NB4 (cell line): ENCODE results near the gene STARD13.

Experiments
- DNase-seq: peaks from one replicate; pipeline ENCODE4 v3.0.0; 2010; ENCODE audit warnings: low read depth
- H3K4me3 ChIP-seq: one replicate; pipeline ENCODE4 v1.5.1; 2011; ENCODE audit warnings: mild to moderate bottlenecking, low read depth, low read length, moderate library complexity
- MYC ChIP-seq: IDR thresholded peaks from 2 replicates; pipeline ENCODE4 v1.6.1; 2011; ENCODE audit warnings: low read depth, low read length
- POLR2A ChIP-seq: IDR thresholded peaks from 2 replicates; pipeline ENCODE4 v1.6.1; 2011; ENCODE audit warnings: mild to moderate bottlenecking; ENCODE audit not compliant: insufficient read length; ENCODE audit errors: extremely low read depth
- TF ChIP-seq, protein P1 (sequence below): IDR thresholded peaks from one replicate; pipeline ENCODE4 v1.5.1; 2012; ENCODE audit warnings: low read depth, low read length
- TF ChIP-seq, protein P2 (sequence below): IDR thresholded peaks from 2 replicates; pipeline ENCODE4 v1.6.1; 2011; ENCODE audit warnings: low read depth, low read length

The STARD13 gene

DNA sequence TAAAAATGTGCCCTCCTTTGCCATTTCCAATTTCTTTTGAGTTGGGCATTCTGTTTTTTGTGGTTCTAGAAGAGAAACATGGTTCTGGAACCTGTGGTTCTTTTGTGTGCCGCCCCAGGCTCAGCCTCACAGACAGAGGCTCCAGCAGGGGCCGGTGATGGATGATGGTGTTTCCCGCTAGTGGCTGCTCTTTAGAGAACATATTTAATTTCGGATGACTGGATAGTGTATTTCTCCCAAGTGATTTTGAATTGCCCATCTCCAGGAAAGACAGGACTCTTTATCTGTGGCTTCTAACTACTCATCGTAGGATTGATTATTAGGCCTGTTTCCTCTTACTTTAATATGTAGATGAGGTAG lies 194.2 kb downstream of the STARD13 start:
- no peak for DNase-seq
- no peak for TF ChIP-seq MYC
- no peak for TF ChIP-seq POLR2A
- TF ChIP-seq, protein P1, sequence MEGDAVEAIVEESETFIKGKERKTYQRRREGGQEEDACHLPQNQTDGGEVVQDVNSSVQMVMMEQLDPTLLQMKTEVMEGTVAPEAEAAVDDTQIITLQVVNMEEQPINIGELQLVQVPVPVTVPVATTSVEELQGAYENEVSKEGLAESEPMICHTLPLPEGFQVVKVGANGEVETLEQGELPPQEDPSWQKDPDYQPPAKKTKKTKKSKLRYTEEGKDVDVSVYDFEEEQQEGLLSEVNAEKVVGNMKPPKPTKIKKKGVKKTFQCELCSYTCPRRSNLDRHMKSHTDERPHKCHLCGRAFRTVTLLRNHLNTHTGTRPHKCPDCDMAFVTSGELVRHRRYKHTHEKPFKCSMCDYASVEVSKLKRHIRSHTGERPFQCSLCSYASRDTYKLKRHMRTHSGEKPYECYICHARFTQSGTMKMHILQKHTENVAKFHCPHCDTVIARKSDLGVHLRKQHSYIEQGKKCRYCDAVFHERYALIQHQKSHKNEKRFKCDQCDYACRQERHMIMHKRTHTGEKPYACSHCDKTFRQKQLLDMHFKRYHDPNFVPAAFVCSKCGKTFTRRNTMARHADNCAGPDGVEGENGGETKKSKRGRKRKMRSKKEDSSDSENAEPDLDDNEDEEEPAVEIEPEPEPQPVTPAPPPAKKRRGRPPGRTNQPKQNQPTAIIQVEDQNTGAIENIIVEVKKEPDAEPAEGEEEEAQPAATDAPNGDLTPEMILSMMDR = no peak
- TF ChIP-seq, protein P2, sequence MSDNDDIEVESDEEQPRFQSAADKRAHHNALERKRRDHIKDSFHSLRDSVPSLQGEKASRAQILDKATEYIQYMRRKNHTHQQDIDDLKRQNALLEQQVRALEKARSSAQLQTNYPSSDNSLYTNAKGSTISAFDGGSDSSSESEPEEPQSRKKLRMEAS = no peak
- H3K4me3 ChIP-seq = no peak overlapping the region

DNA sequence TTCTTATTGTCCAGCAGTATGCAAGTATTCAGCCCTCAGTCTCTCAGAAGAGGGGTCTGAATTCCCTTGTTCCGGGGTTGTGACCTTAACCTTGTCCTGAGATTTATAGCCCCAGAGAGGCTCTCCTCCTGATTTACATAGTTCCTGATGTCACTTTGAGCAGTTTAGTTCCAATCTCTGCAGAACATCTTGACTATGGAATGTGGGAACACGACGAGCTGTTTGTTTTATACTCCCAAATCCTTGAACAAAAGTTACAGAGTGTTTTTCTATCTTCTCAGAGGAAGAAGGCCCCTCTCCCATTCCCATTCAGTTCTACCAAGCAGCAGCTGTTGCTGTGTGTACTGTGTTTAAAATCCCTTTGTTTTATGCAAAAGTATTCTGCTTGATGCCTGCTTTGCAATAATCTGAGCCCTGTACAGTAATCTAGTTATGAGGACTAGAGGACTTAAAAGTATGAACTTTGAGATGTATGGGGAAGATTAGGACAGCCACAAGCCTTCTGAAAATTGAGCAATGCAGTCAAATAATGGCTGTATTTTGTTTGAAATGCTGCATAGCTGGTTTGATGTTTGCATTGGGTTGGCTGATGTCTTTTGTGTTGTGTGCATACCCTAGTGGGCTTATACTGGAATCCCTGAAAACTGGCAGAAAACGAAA lies 194.7 kb downstream of the STARD13 start:
- TF ChIP-seq POLR2A (no peak), MYC (no peak)
- TF ChIP-seq, protein P1 = no peak
- TF ChIP-seq, protein P2 = no peak
- H3K4me3 ChIP-seq = no peak overlapping the region
- DNase-seq = no peak

DNA sequence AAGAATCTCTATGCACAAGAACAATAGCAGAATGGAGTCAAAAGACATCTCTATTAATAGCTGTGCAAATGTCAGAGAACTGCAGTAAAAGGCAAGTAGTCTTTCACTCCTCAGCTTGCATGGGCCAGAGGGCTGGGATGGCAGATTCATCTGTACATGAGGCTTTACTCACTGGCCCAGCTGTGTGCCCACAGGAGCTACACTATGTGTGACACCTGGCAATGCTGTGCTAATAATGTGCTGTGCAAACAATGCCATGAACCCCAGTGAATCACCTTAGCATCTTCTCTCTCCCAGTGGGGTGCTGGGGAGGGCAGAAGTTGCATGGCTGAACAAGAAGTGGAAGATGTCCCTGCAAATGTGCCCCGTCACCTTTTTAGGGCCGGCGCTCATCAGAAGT lies 196.2 kb downstream of the STARD13 start:
- DNase-seq = no peak
- TF ChIP-seq, protein P2 = no peak
- TF ChIP-seq, protein P1 = no peak
- TF ChIP-seq POLR2A (no peak), MYC (no peak)
- H3K4me3 ChIP-seq = no peak overlapping the region

DNA sequence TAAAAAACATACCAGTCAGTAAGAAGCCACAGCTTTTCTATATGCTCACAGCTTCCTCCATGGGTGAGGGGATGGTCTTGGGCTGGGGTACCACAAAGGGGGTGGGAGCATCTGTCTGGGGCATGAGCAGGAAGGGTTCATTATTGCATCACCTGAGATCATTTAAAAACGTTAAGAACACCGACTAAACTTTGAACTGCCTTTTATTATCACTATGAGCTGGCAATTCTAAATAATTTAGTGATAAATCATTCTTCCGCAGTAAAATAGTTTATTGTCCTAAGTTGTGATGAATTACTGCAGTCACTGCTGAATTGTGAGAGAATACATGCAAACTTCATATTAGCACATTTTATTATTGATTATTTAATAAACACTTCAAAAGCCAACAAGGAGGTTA lies 197.8 kb downstream of the STARD13 start:
- no peak overlapping the region for H3K4me3 ChIP-seq
- TF ChIP-seq, protein P2 = no peak
- TF ChIP-seq POLR2A = no peak
- no peak for TF ChIP-seq MYC
- TF ChIP-seq, protein P1 = no peak
- DNase-seq = no peak

DNA sequence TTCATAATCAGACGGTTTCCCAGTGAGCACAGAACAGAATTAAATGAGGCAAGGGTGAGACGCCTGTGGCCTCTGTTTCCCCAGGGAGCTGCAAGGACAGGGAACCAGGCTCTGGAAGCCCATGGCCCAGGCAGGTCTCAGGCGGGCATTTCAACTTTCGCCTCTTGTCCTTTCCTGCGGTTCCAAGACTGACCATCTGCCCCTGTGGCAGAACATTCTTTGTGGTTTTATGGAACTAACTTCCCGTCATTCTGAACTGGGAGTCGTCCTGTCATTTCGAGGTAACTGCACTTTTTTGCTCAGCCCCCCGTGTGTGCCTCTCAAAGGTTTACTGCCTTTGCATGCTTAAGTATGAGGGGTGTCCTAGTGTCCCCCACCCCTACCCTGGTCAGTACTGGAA lies 198.5 kb downstream of the STARD13 start:
- H3K4me3 ChIP-seq = no peak overlapping the region
- no peak for DNase-seq
- no peak for TF ChIP-seq MYC
- TF ChIP-seq, protein P2 = no peak
- TF ChIP-seq POLR2A = no peak

DNA sequence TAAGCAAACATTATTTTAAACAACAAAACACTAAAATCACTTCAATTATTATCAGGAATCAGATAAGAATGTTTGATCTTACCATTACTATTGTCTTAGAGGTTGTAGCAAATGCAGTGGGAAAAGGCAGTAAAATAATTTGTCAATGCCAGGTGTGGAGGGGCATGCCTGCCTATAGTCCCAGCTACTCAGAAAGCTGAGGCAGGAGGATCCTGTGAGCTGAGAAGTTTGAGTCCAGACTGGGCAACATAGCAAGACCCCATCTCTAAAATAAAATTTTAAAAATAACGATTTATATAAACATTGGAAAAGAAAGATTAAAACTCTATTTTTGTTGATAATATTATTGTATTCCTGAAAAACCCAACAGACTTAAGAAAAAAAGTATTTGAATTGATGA lies 202.5 kb downstream of the STARD13 start:
- DNase-seq = no peak
- no peak overlapping the region for H3K4me3 ChIP-seq
- no peak for TF ChIP-seq POLR2A
- TF ChIP-seq MYC = no peak
- TF ChIP-seq, protein P2 = no peak
- TF ChIP-seq, protein P1 = no peak
